HCT116 (cell line): ENCODE results near the gene TRIM43.

Experiments used
- EZH2 ChIP-seq: fragments of 200-600 bp; sonication (generic); IDR thresholded peaks from 2 replicates; pipeline ENCODE4 v1.6.1; 2017; ENCODE audit warnings: antibody characterized with exemption, mixed run types
- POLR2AphosphoS5 ChIP-seq: IDR thresholded peaks from 2 replicates; pipeline ENCODE4 v1.6.1; 2011; ENCODE audit warnings: mild to moderate bottlenecking, low read depth, low read length, moderate library complexity
- SIN3A ChIP-seq: IDR thresholded peaks from 2 replicates; pipeline ENCODE4 v1.6.1; 2012; ENCODE audit warnings: low read depth
- TF ChIP-seq, protein P1 (sequence below), 3 experiments: fragments of 200-600 bp in 1 of 3; sonication (generic) in 1 of 3; IDR thresholded peaks in 2 of 3; conservative IDR thresholded peaks in 1 of 3; 2 replicates each; pipeline ENCODE4 v1.5.1; 2012 to 2017; ENCODE audit warnings: low read depth in 2 of 3, low read length in 2 of 3, antibody characterized with exemption in 1 of 3, borderline replicate concordance in 1 of 3, control low read depth in 1 of 3, mild to moderate bottlenecking in 1 of 3, mixed read lengths in 1 of 3, mixed run types in 1 of 3, moderate library complexity in 1 of 3; ENCODE audit not compliant: insufficient read depth in 1 of 3

DNA sequence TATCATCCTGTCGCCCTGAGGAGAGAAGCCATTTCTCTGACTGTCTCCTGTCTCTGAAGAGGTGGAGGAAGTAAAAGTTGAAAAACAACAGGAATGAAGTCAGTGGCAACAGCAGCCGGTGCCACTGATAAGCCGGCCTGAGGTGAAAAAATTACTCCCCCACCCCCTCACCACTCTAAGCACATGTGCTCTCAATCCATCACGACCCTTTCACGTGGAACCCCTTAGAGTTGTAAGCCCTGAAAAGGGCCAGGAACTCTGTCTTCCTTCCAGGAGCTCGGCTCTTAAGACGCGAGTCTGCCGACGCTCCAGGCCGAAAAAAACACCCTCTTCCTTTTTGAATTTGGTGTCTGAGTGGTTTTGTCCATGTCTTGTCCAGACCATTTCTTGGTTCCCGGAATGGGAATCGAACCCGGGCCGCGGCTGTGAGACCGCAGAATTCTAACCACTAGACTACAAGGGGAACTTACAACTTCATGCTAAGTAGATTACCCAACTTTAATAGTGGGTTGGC, 40.7 kb upstream of the TRIM43 start:
- TF ChIP-seq, protein P1, sequence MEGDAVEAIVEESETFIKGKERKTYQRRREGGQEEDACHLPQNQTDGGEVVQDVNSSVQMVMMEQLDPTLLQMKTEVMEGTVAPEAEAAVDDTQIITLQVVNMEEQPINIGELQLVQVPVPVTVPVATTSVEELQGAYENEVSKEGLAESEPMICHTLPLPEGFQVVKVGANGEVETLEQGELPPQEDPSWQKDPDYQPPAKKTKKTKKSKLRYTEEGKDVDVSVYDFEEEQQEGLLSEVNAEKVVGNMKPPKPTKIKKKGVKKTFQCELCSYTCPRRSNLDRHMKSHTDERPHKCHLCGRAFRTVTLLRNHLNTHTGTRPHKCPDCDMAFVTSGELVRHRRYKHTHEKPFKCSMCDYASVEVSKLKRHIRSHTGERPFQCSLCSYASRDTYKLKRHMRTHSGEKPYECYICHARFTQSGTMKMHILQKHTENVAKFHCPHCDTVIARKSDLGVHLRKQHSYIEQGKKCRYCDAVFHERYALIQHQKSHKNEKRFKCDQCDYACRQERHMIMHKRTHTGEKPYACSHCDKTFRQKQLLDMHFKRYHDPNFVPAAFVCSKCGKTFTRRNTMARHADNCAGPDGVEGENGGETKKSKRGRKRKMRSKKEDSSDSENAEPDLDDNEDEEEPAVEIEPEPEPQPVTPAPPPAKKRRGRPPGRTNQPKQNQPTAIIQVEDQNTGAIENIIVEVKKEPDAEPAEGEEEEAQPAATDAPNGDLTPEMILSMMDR (IDR thresholded peaks at IDR 0.05 in 2 of 3, conservative IDR thresholded peaks at IDR 0.05 in 1 of 3; ENCODE audit: borderline replicate concordance in 1 of 3, insufficient read depth in 1 of 3, low read depth in 2 of 3, low read length in 2 of 3) = no peak
- TF ChIP-seq EZH2 (no peak), POLR2AphosphoS5 (no peak), SIN3A (no peak)
